ENCODE measurements around the gene IL17RD. TPM values are rescaled to one million over a fixed set of nuclear protein-coding genes. Genes with fewer than 3 reads are reported as not detected.

Gene IL17RD
- total RNA-seq, 1 experiment from 2014 or later = 31.7 TPM

DNA sequence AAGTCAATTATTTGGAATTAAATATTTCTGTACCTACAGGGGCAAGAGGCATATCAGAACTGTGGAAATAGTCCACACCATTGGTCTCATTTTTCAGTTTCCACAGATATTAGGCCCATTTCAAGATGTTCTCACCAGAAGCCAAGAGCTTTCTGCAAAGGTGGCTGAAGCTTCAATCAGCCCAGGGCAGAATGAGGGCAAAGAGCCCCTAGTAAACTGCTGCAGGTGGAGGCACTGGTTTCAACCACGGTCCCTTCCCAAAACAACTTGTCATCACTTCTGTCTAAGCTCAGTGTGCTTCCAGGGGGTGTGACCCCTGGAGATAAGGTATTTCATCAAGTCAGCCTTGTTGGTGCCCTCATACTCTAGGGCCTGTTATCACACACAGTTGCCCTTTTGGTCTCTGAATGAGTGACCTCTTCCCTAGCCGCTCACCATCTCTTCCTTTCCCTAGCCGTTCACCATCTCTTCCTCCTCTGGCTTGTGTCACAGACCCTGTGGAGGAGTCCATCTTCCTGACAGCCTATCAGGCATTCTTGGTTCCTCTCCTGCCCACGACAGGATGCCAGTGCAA lies 21.2 kb downstream of the IL17RD start:
- Histone ChIP-seq H3K9ac (ENCODE audit: extremely low read depth, insufficient read length, low read length) (no peak overlapping the region), H3K23ac (ENCODE audit: insufficient read length, low read depth, low read length) (no peak overlapping the region), H3K4me1 (ENCODE audit: insufficient read depth, low read length) (peaks cover 6% of the 10 kb centered on the region; the same call in 1 of the 2 replicates), H2BK15ac (ENCODE audit: low read depth, low read length) (no peak overlapping the region), H2BK120ac (ENCODE audit: low read depth, low read length, poor library complexity, severe bottlenecking) (no peak overlapping the region), H2AFZ (ENCODE audit: low read length) (no peak overlapping the region), H3K27me3 (ENCODE audit: insufficient read depth, low read length) (no peaks in the 10 kb centered on the region), H3K79me1 (ENCODE audit: insufficient read depth, low read depth, low read length, poor library complexity, severe bottlenecking) (no peaks in the 10 kb centered on the region), H3K56ac (ENCODE audit: insufficient read length, low read depth, low read length) (no peak overlapping the region), H3K14ac (ENCODE audit: insufficient read depth, low read length) (no peak overlapping the region), H2BK20ac (ENCODE audit: low read depth, low read length, poor library complexity, severe bottlenecking) (no peak overlapping the region), H4K5ac (ENCODE audit: insufficient read length, low read depth, low read length) (no peak overlapping the region), H3K9me3 (ENCODE audit: control insufficient read depth, low read depth, low read length) (no peaks in the 10 kb centered on the region), H3K18ac (ENCODE audit: insufficient read length, low read depth, low read length) (no peak overlapping the region), H2BK5ac (ENCODE audit: insufficient read length, low read length) (no peak overlapping the region), H2AK5ac (ENCODE audit: insufficient read length, low read length) (no peak overlapping the region), H3K79me2 (ENCODE audit: insufficient read depth, low read length) (no peaks in the 10 kb centered on the region; the same call in 1 of the 2 replicates), H4K8ac (replicated peaks; ENCODE audit: insufficient read length, low read depth, low read length) (no peak overlapping the region), H3K4ac (ENCODE audit: low read depth, low read length) (no peak overlapping the region), H3T11ph (ENCODE audit: low read length) (no peak overlapping the region), H4K20me1 (ENCODE audit: control insufficient read depth, insufficient read depth, insufficient read length) (no peaks in the 10 kb centered on the region), H4K91ac (ENCODE audit: insufficient read length, low read depth, low read length) (no peak overlapping the region), H3K4me2 (ENCODE audit: insufficient read depth, insufficient read length, low read length) (no peak overlapping the region), H2BK12ac (ENCODE audit: insufficient read length, low read depth, low read length) (no peak overlapping the region), H3K27ac (ENCODE audit: insufficient read length, low read depth, low read length) (no peak overlapping the region), H3K23me2 (ENCODE audit: insufficient read length, low read depth, low read length, poor library complexity, severe bottlenecking) (no peaks in the 10 kb centered on the region)
- Mint-ChIP-seq H3K27me3 (ENCODE audit: low read depth) (peaks cover 3% of the 10 kb centered on the region), H3K4me3 (no peak overlapping the region), H3K27ac (peak overlapping the region in 1 of 3 experiments; percentile 52; a peak in 1 of 7 replicates), H3K36me3 (ENCODE audit: insufficient read depth in 1 of 3, low read depth in 3 of 3) (peaks cover 4 to 6% (median 5%) of the 10 kb centered on the region in 3 experiments; a peak in 5 of 7 replicates), H3K9me3 (no peaks in the 10 kb centered on the region), H3K4me1 (peaks cover 25 to 26% of the 10 kb centered on the region in 2 experiments)
- TF ChIP-seq, protein P1, sequence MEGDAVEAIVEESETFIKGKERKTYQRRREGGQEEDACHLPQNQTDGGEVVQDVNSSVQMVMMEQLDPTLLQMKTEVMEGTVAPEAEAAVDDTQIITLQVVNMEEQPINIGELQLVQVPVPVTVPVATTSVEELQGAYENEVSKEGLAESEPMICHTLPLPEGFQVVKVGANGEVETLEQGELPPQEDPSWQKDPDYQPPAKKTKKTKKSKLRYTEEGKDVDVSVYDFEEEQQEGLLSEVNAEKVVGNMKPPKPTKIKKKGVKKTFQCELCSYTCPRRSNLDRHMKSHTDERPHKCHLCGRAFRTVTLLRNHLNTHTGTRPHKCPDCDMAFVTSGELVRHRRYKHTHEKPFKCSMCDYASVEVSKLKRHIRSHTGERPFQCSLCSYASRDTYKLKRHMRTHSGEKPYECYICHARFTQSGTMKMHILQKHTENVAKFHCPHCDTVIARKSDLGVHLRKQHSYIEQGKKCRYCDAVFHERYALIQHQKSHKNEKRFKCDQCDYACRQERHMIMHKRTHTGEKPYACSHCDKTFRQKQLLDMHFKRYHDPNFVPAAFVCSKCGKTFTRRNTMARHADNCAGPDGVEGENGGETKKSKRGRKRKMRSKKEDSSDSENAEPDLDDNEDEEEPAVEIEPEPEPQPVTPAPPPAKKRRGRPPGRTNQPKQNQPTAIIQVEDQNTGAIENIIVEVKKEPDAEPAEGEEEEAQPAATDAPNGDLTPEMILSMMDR (conservative IDR thresholded peaks at IDR 0.05) = no peak
- no peak for DNase-seq
- no CpG with 5 or more reads among the region's 4 CpGs for WGBS (ENCODE audit: extremely low coverage, insufficient read length, low lambda C conversion rate)
